GM18526 (cell line): ENCODE data around the gene ZFHX3.

Source experiments
- POLR2A ChIP-seq: IDR thresholded peaks from 3 replicates; pipeline ENCODE4 v1.6.1; 2011; ENCODE audit not compliant: insufficient read length; ENCODE audit errors: extremely low read depth

The ZFHX3 gene

DNA sequence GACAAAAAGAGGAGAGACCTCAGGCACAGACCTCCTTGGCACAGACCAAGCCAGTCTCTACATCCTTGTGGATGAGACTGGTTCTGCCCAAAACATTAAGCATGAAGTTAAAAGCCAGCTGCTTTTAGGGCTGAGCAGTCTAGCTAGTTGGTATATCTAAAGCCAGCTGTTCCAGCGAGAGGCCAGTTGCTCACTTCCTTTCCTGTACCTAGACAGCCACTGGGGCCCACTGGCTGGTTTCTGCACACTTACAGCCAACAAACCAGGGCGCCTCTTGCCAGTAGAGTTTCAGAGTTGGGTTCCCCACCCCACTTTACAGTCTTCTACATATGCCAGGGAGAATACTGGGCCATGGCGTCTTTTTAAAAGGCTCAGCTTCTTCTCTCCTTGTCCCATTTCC, 242.4 kb downstream of the ZFHX3 start:
- no peak for TF ChIP-seq POLR2A

DNA sequence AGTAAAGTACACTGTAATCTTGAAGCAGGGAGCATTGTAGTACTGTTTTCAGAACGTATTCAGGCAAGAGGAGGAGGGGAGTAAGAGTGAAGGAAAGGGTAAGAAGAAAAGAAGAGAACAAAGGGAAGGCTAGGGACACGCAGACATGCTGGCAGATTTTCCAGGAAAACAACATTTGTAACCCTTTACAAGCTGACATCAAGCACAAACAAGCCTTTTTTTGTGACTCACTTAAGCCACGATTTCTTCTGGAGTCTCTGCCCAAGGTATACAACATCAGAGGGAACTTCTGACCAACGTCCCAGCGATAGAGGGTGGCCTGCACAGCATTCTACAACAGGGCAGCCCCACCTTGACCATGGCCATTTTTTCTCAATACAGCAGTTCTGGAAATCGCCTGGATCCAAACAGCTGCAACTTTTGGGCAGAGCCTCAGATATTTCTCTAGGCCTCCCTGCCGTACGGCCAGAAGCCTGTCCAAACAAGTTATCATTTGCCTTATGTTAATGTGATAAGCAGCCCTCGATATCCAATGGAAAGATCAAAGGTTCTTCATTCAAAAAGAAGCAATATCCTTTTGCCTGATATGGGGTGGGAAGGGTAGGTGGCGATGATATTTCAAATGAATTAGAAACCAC, 247.3 kb downstream of the ZFHX3 start:
- no peak for TF ChIP-seq POLR2A

DNA sequence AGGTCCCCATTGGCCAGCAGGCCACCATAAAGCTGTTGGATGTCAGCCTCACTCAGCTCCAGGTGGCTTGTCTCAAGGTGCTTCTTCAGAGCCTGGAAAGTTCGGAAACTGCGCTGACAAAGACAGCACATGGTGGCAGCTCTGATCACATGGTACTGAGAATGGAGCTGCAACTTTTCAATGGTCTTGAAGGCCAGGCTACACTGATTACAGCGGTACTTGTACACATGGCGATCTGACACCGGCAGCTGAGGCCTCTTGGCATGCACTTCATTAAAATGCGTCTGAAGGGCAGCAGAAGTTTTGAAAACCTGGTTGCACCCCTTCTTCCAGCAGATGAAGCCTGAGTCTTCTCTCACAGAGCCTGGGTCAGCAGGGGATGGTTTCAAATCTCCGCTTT, 249.7 kb downstream of the ZFHX3 start:
- TF ChIP-seq POLR2A: no peak

DNA sequence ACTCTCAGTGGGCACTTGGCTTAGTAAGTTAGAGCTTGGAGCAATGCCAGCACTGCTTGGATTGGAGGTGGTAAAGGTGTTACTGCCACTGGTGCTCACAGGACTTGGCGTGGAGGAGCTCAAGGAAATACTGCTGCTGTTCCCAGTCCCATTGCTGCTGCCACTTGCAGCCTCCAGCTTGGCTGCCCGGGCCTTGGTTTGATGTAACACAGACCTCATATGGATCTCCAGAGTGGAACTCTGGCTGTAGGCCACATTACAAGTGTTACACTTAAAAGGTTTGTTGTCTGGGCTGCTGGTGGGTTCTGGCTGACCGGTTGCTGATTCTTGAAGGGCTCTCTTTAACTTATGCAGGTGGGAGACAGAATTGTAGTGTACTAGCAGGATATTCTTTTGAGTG, 250.3 kb downstream of the ZFHX3 start:
- no peak for TF ChIP-seq POLR2A

DNA sequence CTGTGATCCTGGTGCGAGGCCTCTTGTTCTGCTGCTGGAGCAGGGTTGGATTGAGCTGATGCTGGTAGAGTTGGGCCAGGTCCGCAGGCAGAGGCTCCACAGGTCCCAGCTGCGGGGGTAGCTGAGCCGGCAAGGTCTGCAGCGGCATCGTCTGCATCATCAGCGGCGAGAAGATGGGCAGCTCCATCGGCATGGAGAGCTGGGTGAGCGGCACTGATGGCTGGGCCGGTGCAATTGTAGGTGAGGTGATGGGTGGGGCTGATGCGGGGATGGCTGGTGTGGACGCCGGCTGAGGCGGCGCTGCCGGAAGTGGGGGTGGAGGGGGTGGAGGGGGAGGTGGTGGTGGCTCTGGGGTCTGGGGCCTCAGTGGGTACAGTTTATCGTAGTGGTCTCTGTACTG, 251.7 kb downstream of the ZFHX3 start:
- TF ChIP-seq POLR2A: no peak

DNA sequence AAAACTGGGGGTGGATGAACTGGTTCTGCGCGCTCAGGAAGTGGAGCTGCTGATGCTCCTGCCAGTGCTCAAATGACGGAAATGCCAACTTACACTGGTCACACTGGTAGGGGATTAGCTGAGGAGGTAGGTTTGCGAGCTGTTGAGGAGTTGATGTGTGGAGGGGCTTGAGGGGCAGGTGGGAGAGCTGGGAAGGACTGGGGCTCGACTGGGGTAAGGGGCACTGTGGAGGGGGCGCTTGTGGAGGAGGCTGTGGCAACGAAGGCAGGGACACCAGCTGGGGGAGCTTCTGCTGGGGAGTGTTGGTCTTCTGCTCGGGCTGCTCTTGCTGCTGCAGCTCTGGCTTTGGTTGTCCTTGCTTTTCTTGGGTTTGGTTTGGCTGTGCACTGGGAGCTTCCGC, 252.9 kb downstream of the ZFHX3 start:
- no peak for TF ChIP-seq POLR2A

DNA sequence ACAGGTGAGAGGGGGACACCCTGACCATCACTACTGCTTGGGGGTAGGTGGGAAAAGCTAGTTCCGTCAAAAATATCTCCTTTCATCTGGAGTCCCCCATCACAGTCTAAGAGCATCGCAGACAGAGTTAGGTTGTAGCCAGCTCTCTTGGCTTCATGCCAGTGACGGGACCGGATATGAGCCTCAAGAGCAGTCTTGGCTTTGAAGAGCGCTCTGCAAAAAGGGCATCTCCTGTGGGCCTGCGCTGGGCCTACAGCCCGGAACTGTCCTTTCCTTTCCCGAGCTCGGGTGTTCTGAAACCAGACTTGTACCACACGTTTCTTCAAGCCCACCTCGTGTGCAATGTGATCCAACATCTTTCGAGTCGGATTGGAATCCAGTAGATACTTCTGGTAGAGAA, 253.6 kb downstream of the ZFHX3 start:
- TF ChIP-seq POLR2A: no peak

DNA sequence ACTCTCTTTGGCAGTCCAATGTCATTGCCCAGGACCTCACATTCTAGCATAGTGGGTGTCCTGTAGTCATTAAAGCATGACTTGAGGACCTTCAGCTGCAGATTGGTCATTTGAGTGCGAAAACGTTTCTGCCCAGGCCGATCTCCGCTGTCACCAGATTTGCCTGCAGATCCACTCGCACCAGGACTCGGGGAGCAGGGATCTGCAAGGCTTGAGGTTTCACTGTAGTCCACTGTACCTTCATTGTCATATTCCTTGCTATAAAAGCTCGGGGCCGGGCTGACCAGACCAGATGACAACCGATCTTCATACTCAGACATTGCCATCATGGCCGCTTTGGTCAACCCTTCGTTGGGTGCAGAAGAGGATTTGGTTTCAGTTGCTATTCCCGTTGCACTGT, 254.2 kb downstream of the ZFHX3 start:
- TF ChIP-seq POLR2A: no peak

DNA sequence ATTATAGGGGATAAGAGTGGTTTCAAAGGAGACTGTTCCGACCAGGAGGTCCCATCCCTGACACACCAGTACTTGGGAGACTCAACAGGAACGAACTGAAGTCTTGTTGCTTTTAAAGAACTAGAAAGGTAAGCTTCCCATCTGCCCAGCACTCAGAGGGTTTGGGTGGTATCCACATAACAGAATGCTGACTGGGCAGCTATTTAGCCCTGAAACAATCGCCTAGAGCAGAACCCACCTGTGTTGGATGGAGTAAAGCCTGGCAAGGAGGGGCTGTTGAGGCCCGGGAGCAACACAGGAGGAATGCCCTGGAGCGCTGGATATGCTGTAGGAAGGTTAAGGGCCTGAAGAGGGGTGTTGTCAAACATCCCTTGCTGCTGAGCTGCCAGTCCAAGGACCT, 254.9 kb downstream of the ZFHX3 start:
- no peak for TF ChIP-seq POLR2A

DNA sequence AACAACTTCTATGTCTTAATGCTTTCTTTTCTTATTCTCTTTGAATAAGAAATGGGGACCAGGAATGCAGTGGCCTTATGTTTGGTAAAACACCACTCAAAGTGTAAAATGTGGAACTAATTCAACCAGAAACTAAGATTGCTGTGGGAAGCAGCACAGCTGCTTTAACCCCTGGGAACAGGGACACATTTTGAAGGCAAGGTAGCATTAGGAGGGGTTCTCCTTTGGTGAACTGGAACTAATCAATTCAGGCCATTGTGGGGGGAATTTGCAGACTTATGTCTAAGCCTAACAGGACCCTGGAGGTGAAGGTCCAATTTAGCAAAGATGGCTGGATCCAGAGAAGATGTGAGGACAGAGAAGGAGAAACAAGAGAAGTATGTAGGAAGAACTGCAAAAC, 256.1 kb downstream of the ZFHX3 start:
- TF ChIP-seq POLR2A: no peak

DNA sequence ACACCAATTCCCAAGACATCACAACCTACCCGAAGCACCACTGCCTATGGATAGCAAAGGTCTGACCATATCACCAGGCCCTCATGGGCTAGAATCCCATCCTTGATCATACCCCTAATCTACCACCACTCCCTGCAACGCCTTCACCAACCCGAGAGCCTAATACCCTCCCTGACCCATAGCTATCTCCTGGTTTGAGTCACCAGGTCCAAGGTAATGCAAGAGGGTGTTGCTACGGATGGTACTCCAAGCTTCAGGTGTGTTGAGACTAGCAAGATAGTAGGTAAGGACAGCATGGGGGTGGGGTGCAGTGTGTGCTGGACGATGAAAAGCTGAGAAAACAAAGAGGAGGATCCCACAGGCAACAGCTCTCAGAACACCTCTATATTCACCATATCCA, 258.0 kb downstream of the ZFHX3 start:
- no peak for TF ChIP-seq POLR2A

DNA sequence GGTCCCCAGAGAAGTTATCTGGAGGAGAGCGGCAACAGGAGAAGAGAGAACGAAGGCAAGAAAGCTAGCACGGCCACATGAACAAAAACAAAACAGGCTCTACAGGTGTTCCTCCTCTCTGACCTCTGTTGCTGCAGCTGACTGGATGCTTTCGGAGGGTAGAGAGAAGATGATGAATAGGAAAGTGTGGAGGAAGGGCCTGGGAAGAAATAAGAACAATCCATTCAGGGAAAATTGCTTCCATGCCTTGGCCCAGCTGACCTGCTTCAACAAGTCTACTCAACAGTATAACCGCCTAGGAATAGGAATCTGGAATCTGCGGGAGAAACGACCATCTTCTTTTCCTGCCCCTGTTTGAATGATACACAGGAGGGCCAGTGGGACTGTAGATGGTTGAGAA, 258.5 kb downstream of the ZFHX3 start:
- TF ChIP-seq POLR2A: no peak

DNA sequence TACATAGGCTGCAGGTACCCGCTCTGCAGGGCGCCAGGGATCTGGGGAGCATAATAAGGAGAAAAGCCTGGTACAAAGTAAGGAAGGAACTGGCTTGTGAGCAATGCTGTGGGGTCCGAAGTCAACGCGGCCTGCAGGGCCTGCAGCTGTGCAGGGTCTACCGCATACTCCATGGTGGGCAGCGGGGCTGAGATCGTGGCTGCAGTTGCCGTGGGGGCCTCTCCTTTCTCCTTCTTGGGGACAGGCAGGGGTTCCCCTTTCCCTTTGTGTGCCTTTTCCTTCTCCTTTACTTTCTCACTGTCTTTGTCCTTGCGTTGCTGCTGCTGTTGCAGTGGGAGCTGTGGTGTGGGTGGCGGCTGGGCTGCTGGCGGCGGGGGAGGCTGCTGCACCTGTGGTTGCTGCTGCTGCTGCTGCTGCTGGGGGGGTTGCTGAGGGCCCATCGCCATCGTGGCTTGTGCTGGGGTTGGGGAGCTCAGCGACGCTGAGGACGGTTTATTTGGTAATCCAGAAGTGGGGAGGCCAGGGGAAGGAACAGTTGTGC, 259.6 kb downstream of the ZFHX3 start:
- TF ChIP-seq POLR2A: no peak

DNA sequence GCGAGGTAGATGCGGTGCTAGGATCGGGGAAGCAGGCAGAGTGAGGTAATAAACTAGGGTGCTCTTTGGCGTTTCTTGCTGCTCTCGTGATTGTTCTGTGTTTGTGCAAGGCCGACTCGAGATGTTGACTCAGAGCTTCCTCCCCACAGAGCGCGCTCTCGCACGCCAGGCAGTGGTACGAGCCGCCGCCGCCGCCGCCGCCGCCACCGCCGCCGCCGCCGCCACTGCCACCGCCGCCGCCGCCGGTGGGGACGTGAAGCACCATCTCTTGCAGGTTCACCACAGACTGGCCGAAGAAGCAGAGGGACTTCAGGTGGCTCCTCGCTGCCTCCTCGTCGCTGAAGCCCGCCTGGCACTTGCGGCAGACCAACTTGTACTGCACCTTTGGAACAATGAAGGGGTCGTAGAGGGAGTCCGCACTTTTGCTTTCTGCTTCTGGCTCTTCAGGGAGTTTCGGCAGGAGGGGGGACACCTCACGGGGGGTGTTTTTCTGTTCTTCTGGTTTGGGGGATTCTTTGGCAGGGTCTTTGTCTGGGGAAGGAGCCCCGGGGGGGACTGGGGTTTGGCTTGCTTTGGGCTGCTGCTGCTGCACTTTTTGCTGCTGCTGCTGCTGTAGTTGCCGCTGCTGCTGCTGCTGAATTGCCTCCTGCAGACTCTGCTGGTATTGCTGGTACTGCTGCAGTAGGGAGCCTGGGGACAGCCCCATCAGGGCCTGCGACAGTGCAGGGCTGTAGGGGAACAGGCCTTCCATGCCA, 260.2 kb downstream of the ZFHX3 start:
- TF ChIP-seq POLR2A: no peak

DNA sequence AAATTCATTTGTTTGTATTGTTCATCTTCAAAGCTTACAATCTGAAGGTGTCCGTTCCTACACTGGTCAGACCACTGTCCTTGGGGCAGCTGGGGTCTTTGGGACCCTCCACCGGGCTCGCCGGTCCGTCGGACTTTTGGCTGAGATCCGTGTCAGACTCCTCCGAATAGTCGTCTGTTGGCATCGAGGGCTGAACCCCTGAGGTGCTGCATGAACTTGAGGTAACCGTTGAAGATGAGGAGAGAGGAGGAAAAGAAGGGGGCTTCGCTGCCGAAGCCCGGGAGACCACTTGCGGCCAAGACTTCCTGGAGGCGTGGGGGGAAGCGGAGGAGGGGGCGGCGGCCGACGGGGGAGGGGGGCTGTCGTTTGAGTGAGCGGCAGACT, 260.8 kb downstream of the ZFHX3 start:
- no peak for TF ChIP-seq POLR2A

DNA sequence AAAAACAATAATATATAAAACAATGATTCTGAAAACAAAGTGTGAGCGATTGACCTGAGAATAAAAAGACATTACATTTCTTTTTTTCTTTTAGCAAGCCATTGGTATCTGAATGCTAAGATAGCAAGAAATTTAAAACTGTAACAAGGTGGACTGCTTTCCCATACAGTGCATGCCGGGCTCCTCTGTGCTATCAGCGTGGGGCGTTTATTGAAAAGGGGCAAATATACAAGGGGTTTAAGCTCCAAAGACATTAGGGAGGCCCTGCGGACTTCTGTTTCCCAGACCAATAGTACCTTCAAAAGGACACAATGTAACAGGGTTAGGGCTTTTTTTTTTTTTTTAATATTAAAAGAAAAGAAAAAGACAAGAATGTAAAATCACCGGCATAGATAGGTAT, 261.3 kb downstream of the ZFHX3 start:
- TF ChIP-seq POLR2A: no peak

DNA sequence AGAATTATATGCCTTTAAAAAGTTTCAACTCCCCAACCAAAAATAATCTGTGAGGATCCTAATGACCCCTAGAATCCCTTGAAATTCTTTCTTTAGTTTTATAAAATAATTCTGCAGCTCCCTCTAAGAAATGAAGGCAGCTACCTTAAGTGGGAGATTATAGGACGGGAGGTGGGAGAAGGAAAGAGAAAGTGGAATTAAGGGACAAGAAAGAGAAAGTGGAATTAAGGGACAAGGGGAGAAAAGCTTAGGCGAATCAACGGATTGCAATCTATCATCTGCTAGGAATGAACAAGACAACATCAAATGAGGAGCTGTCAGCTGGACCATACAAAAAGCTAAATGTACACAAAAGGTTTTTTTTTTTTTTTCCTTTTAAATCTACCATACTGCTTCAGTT, 262.0 kb downstream of the ZFHX3 start:
- no peak for TF ChIP-seq POLR2A
